ENCODE measurements around the gene DCPS.
"Not testable (repeated sequence)": the region's sequence is repeated elsewhere in the genome, so short reads cannot be mapped to it uniquely, and the experiment has no call there.

The DCPS gene

DNA sequence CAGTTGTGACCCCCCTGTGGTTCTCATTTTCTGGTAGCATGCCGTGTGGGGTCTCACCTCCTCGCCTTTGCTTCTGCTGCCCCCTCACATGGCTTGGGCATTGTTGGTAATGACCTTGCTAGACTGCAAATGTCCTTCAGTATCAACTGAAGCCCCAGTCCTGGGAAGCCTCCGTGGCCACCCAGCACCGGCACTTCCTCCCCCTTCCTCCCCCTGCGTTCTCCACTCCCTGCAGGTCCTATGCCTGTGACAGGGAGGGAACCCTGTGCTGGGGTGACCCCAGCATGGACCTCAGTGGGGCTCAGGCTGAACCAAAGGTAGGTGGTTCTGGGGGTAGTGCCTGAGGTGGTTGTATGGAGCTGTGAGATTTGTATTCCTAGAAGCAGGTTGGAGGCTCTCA lies 57.5 kb downstream of the DCPS start:
- no peak for DNase-seq (ENCODE audit: low read depth)

- DNase-seq (ENCODE audit: low read depth): no peak
These were observed 59.2 kb downstream of the DCPS start for GRCh38 chr11:126362879-126363655.

GRCh38 chr11:126363706-126364248 lies 59.9 kb downstream of the DCPS start:
- DNase-seq (ENCODE audit: low read depth): no peak

DNA sequence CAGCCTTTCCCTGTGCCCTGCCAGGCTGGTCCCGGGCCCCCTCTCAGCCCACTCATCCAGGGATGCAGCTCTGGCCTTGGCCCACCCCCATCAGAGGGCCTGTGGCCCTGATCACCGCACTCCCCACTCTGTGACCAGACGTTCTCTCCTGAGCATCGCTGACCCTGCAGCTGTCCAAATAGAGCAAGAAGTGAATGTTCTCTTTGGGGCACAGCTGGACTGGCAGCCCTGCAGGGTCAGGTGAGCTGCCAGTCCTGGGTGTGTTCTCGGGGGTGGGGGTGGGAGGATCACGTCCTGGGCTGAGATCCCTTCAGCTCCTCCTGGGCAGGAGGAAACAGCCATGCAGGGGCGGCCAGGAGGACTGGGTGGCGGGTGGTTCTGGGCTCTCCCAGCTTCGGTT lies 60.9 kb downstream of the DCPS start:
- DNase-seq (ENCODE audit: low read depth): not testable (repeated sequence)

GRCh38 chr11:126365508-126365907 lies 61.6 kb downstream of the DCPS start:
- not testable (repeated sequence) for DNase-seq (ENCODE audit: low read depth)

DNA sequence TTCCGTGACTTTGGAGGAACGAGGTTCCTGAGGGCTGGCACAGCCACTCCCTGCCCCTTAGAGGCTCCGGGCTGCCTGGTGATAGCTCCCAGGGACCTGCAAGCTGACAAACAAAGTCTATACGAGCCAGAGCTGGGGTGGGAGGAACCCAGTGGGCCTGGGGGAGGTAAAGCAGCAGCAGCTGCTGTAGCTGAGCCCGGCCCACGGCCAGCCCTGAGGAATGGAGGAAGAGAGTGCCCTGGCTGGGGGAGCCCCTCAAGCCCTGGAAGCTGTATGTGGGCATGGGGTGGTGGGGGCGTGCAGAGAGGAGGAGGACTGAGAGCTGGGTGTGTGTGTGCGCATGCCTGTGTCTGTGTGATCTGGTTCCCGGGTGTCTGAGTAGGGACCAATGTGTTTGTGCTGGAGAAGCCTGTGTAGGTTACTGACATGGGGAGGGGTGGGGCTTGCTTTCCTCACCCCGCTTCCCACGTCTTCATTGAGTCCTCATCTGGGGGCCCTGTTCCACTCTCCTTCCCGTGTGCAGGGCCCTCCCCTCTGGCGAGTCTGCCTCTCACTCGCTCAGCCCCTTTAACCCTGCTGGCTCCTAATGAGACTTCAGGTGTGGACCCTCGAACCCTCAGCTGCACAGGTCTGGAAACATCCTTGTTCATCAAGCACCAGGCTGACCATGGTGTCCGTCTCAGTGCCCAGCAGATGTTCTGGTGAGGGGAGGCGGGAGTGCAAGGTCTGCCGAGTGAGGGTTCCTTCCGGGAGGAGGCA lies 62.4 kb downstream of the DCPS start:
- DNase-seq (ENCODE audit: low read depth): no peak

GRCh38 chr11:126366823-126367654 lies 63.2 kb downstream of the DCPS start:
- not testable (repeated sequence) for DNase-seq (ENCODE audit: low read depth)

DNA sequence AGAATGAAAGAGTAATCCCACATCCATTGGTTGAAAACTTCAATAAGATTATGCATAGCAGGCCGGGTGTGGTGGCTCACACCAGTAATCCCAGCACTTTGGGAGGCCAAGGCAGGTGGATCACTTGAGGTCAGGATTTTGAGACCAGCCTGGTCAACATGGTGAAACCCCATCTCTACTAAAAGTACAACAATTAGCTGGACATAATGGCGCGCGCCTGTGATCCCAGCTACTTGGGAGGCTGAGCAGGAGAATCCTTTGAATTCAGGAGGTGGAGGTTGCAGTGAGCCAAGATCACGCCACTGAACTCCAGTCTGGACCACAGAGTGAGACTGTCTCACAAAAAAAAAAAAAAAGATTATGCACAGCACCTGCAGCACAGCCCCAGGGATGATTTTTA lies 63.9 kb downstream of the DCPS start:
- DNase-seq (ENCODE audit: low read depth): not testable (repeated sequence)

- not testable (repeated sequence) for DNase-seq (ENCODE audit: low read depth)
These were observed 64.7 kb downstream of the DCPS start for GRCh38 chr11:126368336-126369119.

DNA sequence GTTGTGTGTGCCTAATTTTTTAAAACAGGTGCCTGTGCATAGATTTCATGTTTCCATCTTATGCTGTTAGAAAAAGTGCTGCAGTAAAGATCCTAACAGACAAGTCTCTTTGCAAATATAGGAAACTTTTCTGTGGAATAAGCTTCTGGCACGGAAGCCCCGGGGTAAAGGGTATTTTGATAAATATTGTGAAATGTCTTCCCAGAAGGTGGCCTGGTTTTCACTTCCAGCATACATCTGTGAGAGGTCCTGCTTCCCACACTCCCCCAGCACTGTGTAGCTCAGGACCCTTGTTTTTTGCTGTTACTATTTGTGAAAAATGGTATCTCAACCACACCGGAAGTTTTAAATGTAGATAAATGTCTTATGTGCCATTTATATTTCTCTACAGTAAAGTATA lies 66.2 kb downstream of the DCPS start:
- DNase-seq (ENCODE audit: low read depth): no peak

GRCh38 chr11:126371595-126371994 lies 67.7 kb downstream of the DCPS start:
- DNase-seq (ENCODE audit: low read depth): no peak

DNA sequence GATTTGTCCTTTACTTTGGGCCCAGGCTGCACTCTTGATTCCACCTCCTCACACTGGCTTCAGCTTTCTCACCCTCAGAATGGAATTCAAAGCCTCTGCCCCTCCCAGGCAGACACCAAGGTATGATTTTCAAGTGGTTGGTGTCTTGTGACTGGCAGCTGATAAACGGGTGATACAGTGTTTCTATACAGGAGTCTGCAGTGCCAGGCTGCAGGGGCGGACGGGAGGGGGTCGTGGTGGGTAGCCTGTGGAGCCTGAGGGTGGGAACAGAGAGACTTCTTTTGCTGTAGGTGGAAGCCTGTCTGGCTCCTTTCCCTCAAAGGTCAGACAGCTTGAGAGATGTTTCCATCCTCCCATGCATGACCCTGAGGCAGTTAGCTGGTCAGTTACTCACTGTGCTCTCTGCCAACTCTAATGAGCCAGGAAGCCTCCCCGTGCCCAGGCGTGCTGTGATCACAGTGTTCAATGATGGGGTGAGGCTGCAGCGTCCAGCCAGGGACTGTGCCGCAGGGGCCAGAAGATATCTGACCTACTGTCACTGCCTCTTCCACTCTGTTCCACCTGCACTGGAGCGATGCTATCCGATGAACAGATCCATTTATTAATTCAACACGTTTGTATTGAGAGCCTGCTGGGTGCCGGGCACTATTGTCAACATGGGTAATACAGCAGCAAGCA lies 69.7 kb downstream of the DCPS start:
- not testable (repeated sequence) for DNase-seq (ENCODE audit: low read depth)

DNA sequence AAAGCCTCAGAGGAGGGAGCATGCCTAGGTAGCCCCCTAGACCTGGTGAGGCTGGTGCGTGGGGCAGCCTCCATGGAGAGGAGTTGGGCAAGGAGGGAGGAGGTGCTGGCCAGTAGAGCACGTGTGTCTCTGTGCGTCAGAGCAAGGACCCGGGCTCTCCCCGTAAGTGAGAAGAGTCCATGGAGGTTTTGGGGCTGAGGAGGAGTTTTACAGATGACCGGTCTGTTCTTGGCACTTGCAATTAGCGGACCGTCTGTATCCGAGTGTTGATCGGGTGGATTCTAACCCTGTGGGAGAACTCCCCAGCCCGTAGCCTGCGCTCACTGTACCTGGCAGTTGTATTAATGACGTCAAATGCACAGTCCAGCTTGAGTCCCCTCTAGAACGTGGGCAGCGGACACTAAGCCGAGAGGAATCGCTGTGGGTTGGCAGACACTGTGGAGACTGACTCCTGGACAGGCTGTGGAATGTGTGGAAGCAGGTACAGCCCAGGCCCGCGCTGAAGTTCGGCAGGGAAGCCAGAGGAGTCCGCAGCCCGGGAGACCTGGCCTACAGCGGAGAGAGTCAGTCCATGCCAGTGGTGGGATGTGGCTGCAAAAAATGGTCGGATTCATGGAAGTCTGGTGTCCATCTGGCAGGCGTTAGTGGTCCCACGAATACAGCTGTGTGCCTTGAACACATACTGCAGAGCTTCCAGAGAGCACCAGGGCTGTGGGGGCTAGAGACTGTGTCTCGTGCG lies 70.9 kb downstream of the DCPS start:
- not testable (repeated sequence) for DNase-seq (ENCODE audit: low read depth)

DNA sequence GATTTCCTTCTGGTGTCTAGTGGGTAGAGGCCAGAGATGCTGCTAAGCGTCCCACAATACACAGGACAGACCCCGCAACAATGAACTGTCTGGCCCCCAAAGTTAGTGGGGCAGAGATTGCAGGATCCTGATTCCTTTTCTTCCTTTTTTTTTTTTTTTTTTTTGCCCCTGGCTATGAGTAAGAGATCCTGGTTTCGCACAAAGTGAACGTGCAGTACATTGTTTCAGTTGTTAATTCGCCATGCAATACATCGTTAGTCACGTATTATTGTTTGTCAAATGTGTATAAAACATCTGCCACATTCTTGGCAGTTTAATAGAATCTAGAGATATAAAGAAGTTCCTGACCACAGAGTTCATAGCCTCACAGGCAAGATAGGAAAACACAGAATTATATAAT lies 71.9 kb downstream of the DCPS start:
- DNase-seq (ENCODE audit: low read depth): no peak

- no peak for DNase-seq (ENCODE audit: low read depth)
These were observed 74.9 kb downstream of the DCPS start for GRCh38 chr11:126378763-126379162.

DNA sequence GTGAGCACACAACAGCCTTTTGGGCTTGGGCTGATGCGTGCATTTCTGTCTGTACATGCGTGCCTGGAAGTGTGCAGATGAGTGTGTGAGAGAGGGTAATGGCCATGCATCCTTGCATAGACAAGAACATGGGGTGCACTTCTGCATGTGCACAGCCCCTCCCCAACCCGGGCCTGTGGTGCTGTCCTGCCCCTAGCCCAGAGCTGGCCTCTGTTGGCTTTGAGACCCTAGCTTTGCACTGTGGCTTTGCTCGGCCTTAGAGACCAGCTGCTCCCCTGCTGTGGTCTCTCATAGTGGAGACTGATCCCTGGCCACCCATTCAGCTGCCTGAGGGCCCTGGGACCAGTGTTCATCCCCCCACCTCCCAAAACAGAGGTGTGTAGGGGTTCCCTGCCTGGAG lies 77.0 kb downstream of the DCPS start:
- no peak for DNase-seq (ENCODE audit: low read depth)

DNA sequence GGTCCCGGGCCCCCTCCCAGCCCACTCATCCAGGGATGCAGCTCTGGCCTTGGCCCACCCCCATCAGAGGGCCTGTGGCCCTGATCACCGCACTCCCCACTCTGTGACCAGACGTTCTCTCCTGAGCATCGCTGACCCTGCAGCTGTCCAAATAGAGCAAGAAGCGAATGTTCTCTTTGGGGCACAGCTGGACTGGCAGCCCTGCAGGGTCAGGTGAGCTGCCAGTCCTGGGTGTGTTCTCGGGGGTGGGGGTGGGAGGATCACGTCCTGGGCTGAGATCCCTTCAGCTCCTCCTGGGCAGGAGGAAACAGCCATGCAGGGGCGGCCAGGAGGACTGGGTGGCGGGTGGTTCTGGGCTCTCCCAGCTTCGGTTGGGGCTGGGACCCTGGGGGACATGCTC lies 78.1 kb downstream of the DCPS start:
- DNase-seq (ENCODE audit: low read depth): not testable (repeated sequence)

DNA sequence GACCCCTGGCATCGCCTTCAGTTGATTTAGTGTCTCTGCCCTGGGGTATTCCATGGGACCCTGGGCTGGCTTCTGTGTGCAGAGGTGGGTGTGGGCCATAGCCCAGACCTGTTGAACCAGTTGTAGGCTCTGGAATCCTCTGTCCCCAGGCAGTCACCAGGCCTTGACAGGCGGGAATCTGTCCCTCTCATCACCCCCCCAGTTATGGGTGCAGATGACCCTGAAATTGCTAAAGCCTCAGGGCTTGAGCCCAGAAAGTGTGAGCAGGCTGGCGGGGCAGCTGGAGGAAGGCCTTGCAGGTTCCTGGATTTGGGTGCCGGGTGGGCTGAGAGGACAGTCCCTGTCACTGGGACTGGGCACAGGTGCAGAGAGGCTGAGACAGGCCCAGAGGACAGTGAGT lies 78.8 kb downstream of the DCPS start:
- not testable (repeated sequence) for DNase-seq (ENCODE audit: low read depth)

- DNase-seq (ENCODE audit: low read depth): no peak
These were observed 79.8 kb downstream of the DCPS start for GRCh38 chr11:126383339-126384335.
